HFF-Myc (cell line): Measurements from ENCODE around the gene TNNC2.

ENCODE experiments used
- DNase-seq: peaks from one replicate; pipeline ENCODE4 v3.0.0-alpha.2; 2011; ENCODE audit warnings: low read depth; ENCODE audit errors: extremely low read depth
- H3K4me3 ChIP-seq: replicated peaks from 2 replicates; pipeline ENCODE4 v1.5.1; 2011; ENCODE audit warnings: low read depth, mild to moderate bottlenecking, control low read depth, low read length
- TF ChIP-seq, protein P1 (sequence below): IDR thresholded peaks from 2 replicates; pipeline ENCODE4 v1.5.1; 2012; ENCODE audit warnings: mild to moderate bottlenecking, low read depth, low read length, control low read depth; ENCODE audit errors: missing control alignments

TNNC2 gene

DNA sequence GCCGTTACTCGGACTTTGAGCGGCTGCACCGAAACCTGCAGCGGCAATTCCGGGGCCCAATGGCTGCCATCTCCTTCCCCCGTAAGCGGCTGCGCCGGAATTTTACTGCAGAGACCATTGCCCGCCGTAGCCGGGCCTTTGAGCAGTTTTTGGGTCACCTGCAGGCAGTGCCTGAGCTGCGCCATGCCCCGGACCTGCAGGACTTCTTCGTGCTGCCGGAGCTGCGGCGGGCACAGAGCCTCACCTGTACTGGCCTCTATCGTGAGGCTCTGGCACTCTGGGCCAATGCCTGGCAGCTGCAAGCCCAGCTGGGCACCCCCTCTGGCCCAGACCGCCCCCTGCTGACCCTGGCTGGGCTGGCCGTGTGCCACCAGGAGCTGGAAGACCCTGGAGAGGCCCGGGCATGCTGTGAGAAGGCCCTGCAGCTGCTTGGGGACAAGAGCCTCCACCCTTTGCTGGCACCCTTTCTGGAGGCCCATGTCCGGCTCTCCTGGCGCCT lies 13.6 kb upstream of the TNNC2 start:
- no peak for DNase-seq
- no peak overlapping the region for H3K4me3 ChIP-seq
- TF ChIP-seq, protein P1, sequence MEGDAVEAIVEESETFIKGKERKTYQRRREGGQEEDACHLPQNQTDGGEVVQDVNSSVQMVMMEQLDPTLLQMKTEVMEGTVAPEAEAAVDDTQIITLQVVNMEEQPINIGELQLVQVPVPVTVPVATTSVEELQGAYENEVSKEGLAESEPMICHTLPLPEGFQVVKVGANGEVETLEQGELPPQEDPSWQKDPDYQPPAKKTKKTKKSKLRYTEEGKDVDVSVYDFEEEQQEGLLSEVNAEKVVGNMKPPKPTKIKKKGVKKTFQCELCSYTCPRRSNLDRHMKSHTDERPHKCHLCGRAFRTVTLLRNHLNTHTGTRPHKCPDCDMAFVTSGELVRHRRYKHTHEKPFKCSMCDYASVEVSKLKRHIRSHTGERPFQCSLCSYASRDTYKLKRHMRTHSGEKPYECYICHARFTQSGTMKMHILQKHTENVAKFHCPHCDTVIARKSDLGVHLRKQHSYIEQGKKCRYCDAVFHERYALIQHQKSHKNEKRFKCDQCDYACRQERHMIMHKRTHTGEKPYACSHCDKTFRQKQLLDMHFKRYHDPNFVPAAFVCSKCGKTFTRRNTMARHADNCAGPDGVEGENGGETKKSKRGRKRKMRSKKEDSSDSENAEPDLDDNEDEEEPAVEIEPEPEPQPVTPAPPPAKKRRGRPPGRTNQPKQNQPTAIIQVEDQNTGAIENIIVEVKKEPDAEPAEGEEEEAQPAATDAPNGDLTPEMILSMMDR: no peak

GRCh38 chr20:45836841-45837240 lies 9.7 kb upstream of the TNNC2 start:
- DNase-seq: no peak
- H3K4me3 ChIP-seq: no peak overlapping the region
- TF ChIP-seq, protein P1: no peak

DNA sequence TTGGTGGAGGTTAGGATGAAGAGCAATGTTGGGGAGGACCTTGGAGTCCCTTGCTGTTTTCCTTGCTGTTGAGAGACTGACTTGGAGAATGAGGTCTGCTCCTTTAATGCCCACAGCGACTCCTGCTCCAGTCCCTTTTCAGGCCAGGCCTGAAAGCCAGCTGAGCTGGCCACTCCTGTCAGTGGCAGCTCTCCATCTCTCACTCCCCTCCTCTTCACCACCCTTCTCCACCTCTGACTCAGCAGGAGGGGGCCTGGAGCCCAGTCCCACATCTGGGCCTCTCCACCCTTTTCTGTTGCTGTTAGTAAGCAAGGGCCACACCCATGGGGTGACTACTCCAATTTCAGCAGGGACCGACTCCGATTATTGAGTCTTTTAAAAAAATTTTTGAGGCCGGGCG lies 8.7 kb upstream of the TNNC2 start:
- DNase-seq: no peak
- H3K4me3 ChIP-seq: peak overlapping the region; percentile 63; the same call in 1 of the 2 replicates
- TF ChIP-seq, protein P1: no peak

DNA sequence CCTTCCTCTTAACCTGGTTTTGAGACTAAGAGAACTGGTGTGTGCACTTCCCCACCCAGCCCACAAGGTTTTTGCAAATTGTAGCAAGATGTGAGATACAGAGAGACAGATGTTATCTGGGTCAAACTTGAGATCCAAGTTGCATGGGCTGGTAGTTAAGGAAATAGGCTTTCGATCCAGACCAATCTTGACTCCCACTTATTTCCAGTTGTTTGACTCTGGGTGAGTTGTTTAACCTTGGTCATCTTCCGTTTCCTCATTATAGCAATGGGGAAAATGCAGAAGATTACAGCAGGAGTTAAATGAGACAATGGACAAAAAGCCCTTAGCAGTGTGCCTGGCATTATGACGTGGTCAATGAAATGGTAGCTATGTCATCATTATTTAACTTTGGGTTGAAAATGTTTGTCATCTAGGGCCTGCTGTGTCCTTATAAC lies 8.2 kb upstream of the TNNC2 start:
- peak overlapping the region; percentile 63 for H3K4me3 ChIP-seq
- no peak for DNase-seq
- TF ChIP-seq, protein P1: no peak

- no peak for DNase-seq
- TF ChIP-seq, protein P1: no peak
- H3K4me3 ChIP-seq: peak overlapping the region; percentile 63
Observed at GRCh38 chr20:45834797-45835161, 7.7 kb upstream of the TNNC2 start.

DNA sequence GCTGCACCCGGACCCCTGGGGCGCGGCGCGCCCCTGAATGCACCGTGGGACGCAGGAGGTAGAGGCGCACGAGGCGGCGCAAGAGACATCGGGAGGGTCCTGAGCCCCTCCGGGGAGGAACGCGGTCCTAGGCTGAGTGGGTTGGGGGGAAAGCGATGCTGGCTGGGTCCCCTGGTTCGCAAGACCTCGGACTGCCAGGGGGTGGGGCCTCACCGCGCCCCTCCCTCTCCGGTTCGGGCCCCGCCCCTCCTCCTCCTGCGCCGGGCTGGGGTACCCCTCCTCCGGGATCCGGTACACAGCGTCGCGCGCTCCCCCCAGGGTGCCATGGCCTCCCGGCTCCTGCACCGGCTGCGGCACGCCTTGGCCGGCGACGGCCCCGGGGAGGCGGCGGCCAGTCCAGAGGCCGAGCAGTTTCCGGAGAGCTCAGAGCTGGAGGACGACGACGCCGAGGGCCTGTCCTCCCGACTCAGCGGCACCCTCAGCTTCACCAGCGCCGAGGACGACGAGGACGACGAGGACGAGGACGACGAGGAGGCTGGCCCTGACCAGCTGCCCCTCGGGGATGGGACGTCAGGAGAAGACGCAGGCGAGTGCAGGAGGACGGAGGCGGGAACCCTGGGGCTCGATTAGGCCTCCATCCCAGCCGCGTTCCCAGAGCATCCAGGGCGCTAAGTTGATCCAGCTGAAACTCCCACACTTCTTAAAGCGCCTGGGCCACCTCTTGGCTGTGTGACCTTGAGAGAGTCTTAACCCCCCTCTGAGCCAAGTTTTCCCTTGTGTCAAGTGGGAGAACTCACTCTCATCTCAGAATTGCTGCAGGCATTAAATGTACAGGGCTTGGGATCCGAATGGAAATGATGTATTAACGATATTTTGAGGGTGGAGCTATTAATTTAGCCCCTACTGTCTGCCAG lies 7.0 kb upstream of the TNNC2 start:
- TF ChIP-seq, protein P1: no peak
- H3K4me3 ChIP-seq: peak overlapping the region; percentile 63
- no peak for DNase-seq
